DMS53 treated with DMSO at 0.1 percent for 48 hours (cell line): ENCODE results near the gene CMTM1.
A peak's percentile ranks its signal among the peaks of the same experiment; 100 is the strongest.

Source experiments
- DNase-seq: peaks from one replicate; lab custom pipeline; 2025; ENCODE audit not compliant: unreplicated experiment; lab: John Stamatoyannopoulos, UW

CMTM1 gene

GRCh38 chr16:66566051-66566901 is at the start of gene CMTM1:
CMTM1 (plus strand) TSS chr16:66566439; CDS start chr16:66566514, 75 bp downstream.
- DNase-seq: no peak

GRCh38 chr16:66516509-66516807 is 49.8 kb upstream of the CMTM1 start:
- DNase-seq: no peak

GRCh38 chr16:66516808-66517585 is 49.2 kb upstream of the CMTM1 start:
- DNase-seq: peak; percentile 96

GRCh38 chr16:66517586-66518263 is 48.5 kb upstream of the CMTM1 start:
- DNase-seq: no peak

- no peak for DNase-seq
These were observed 46.5 kb upstream of the CMTM1 start for GRCh38 chr16:66519482-66520373.

GRCh38 chr16:66520406-66521170 is 45.7 kb upstream of the CMTM1 start:
- DNase-seq: no peak

GRCh38 chr16:66521252-66521713 is 45.0 kb upstream of the CMTM1 start:
- no peak for DNase-seq

- no peak for DNase-seq
These were observed 44.1 kb upstream of the CMTM1 start for GRCh38 chr16:66521951-66522771.

- DNase-seq: no peak
These were observed 43.2 kb upstream of the CMTM1 start for GRCh38 chr16:66522816-66523590.

- DNase-seq: no peak
These were observed 42.3 kb upstream of the CMTM1 start for GRCh38 chr16:66523861-66524354.

- no peak for DNase-seq
These were observed 41.6 kb upstream of the CMTM1 start for GRCh38 chr16:66524601-66525164.

- DNase-seq: no peak
These were observed 40.7 kb upstream of the CMTM1 start for GRCh38 chr16:66525396-66526180.

- no peak for DNase-seq
These were observed 37.9 kb upstream of the CMTM1 start for GRCh38 chr16:66528294-66528693.

- DNase-seq: no peak
These were observed 36.8 kb upstream of the CMTM1 start for GRCh38 chr16:66529475-66529874.

GRCh38 chr16:66534376-66534799 is 31.9 kb upstream of the CMTM1 start:
- no peak for DNase-seq

GRCh38 chr16:66536525-66536924 is 29.7 kb upstream of the CMTM1 start:
- DNase-seq: no peak

GRCh38 chr16:66537236-66537635 is 29.0 kb upstream of the CMTM1 start:
- DNase-seq: no peak
